Neuronal stem cell (in vitro differentiated cells): ENCODE measurements around the gene SH3TC1.

ENCODE experiments used
- DNase-seq: peaks from one replicate; pipeline ENCODE4 v3.0.0-alpha.2; 2013; ENCODE audit warnings: low spot score
- H2AFZ ChIP-seq: one replicate; pipeline ENCODE4 v1.6.1; 2013; ENCODE audit warnings: mild to moderate bottlenecking, low read length, inconsistent platforms
- H2AK5ac ChIP-seq: 2 replicates; pipeline ENCODE4 v1.6.1; 2013; ENCODE audit warnings: low read depth, mild to moderate bottlenecking, inconsistent platforms, low read length, moderate library complexity, mixed read lengths
- H2BK120ac ChIP-seq: 2 replicates; pipeline ENCODE4 v1.6.1; 2013; ENCODE audit warnings: low read depth, mild to moderate bottlenecking, inconsistent platforms, low read length, moderate library complexity, mixed read lengths
- H2BK12ac ChIP-seq: one replicate; pipeline ENCODE4 v1.6.1; 2013; ENCODE audit warnings: low read length, inconsistent platforms
- H2BK15ac ChIP-seq: 2 replicates; pipeline ENCODE4 v1.6.1; 2013; ENCODE audit warnings: mild to moderate bottlenecking, low read length, inconsistent platforms, mixed read lengths
- H2BK5ac ChIP-seq: one replicate; pipeline ENCODE4 v1.6.1; 2013; ENCODE audit warnings: inconsistent platforms, mild to moderate bottlenecking, low read length, moderate library complexity
- H3K14ac ChIP-seq: one replicate; pipeline ENCODE4 v1.6.1; 2013; ENCODE audit warnings: low read length, inconsistent platforms
- H3K18ac ChIP-seq: 2 replicates; pipeline ENCODE4 v1.6.1; 2013; ENCODE audit warnings: low read length, inconsistent platforms
- H3K23ac ChIP-seq: 2 replicates; pipeline ENCODE4 v1.6.1; 2013; ENCODE audit warnings: low read depth, mild to moderate bottlenecking, mixed read lengths, low read length, inconsistent platforms; ENCODE audit not compliant: poor library complexity
- H3K27ac ChIP-seq: replicated peaks from 3 replicates; pipeline ENCODE4 v1.5.1; 2013; ENCODE audit warnings: low read length, inconsistent platforms
- H3K27me3 ChIP-seq, 3 experiments: 2 replicates each; pipeline ENCODE4 v1.6.1; 2013; ENCODE audit warnings: low read length in 3 of 3, mild to moderate bottlenecking in 2 of 3, inconsistent platforms in 1 of 3, low read depth in 1 of 3, mixed read lengths in 1 of 3, moderate library complexity in 1 of 3; ENCODE audit not compliant: control insufficient read depth in 3 of 3, insufficient read depth in 3 of 3
- H3K36me3 ChIP-seq, 2 donors: replicated peaks in 1 of 2; 2 replicates each; pipeline ENCODE4 v1.6.1; 2013; ENCODE audit warnings: low read length in 2 of 2; ENCODE audit not compliant: control insufficient read depth in 2 of 2, insufficient read depth in 2 of 2
- H3K4ac ChIP-seq: 2 replicates; pipeline ENCODE4 v1.6.1; 2013; ENCODE audit warnings: inconsistent platforms, mild to moderate bottlenecking, low read length, moderate library complexity
- H3K4me1 ChIP-seq, 2 donors: 1 replicate in 1 of 2; 2 replicates in 1 of 2; pipeline ENCODE4 v1.6.1; 2013; ENCODE audit warnings: low read length in 2 of 2, low read depth in 1 of 2; ENCODE audit not compliant: control insufficient read depth in 2 of 2, insufficient read depth in 1 of 2
- H3K4me2 ChIP-seq: one replicate; pipeline ENCODE4 v1.6.1; 2013; ENCODE audit warnings: mild to moderate bottlenecking, low read length, inconsistent platforms; ENCODE audit not compliant: insufficient read depth, poor library complexity, severe bottlenecking
- H3K4me3 ChIP-seq, 2 donors: 2 replicates each; pipeline ENCODE4 v1.5.1; 2013; ENCODE audit warnings: low read length in 2 of 2, mild to moderate bottlenecking in 2 of 2, inconsistent platforms in 1 of 2, moderate library complexity in 1 of 2
- H3K79me1 ChIP-seq: one replicate; pipeline ENCODE4 v1.6.1; 2013; ENCODE audit warnings: low read depth, mild to moderate bottlenecking, inconsistent platforms, low read length, moderate library complexity
- H3K9ac ChIP-seq: one replicate; pipeline ENCODE4 v1.6.1; 2013; ENCODE audit warnings: mild to moderate bottlenecking, low read depth, low read length, inconsistent platforms; ENCODE audit not compliant: poor library complexity
- H3K9me3 ChIP-seq, 2 donors: replicated peaks in 1 of 2; 2 replicates each; pipeline versions ENCODE3 to v1.6.1; 2013; ENCODE audit warnings: low read length in 2 of 2, mild to moderate bottlenecking in 2 of 2, inconsistent platforms in 1 of 2, low read depth in 1 of 2, mixed read lengths in 1 of 2, moderate library complexity in 1 of 2; ENCODE audit not compliant: control insufficient read depth in 2 of 2, insufficient read depth in 1 of 2
- H4K8ac ChIP-seq: one replicate; pipeline ENCODE4 v1.6.1; 2013; ENCODE audit warnings: low read depth, mild to moderate bottlenecking, inconsistent platforms, low read length, moderate library complexity
- H4K91ac ChIP-seq: one replicate; pipeline ENCODE4 v1.6.1; 2013; ENCODE audit warnings: low read length, low read depth, mild to moderate bottlenecking, inconsistent platforms; ENCODE audit not compliant: poor library complexity
- WGBS, 2 donors: extraction: QIAGEN DNeasy Blood & Tissue Kit; methylation state at CpG; one replicate each; pipeline ENCODE4 v1.1.7; 2013; ENCODE audit warnings: missing lambda C conversion rate in 2 of 2, mixed read lengths in 1 of 2; ENCODE audit not compliant: insufficient read length in 2 of 2, insufficient replicate concordance in 1 of 2; ENCODE audit errors: extremely low coverage in 2 of 2; 5-methylcytosine and 5-hydroxymethylcytosine counted together

SH3TC1 gene

GRCh38 chr4:8157944-8158709, 41.0 kb upstream of the SH3TC1 start:
- Histone ChIP-seq H3K18ac (peak overlapping the region; percentile 89), H3K4me1 (peaks cover 6% of the 10 kb centered on the region in 2 donors), H3K14ac (peak overlapping the region; percentile 60), H3K79me1 (no peaks in the 10 kb centered on the region), H3K4ac (no peak overlapping the region), H3K9me3 (peaks cover 0 to 2% of the 10 kb centered on the region in 2 donors), H2BK5ac (peak overlapping the region; percentile 80), H4K8ac (no peak overlapping the region), H3K23ac (peak overlapping the region; percentile 57), H3K4me3 (peak overlapping the region; percentile 62 to 85), H3K27ac (no peak overlapping the region), H3K36me3 (no peaks in the 10 kb centered on the region), H3K4me2 (peak overlapping the region; percentile 100), H4K91ac (no peak overlapping the region), H2BK15ac (no peak overlapping the region), H3K27me3 (peaks cover 17 to 74% (median 38%) of the 10 kb centered on the region in 3 experiments), H2BK120ac (no peak overlapping the region), H2AK5ac (peak overlapping the region; percentile 50), H2BK12ac (peak overlapping the region; percentile 80), H3K9ac (peak overlapping the region; percentile 75), H2AFZ (peak overlapping the region; percentile 89)
- WGBS, 2 donors = no CpG with 5 or more reads among the region's 70 CpGs
- DNase-seq = peak; percentile 23

GRCh38 chr4:8158710-8159536, 40.2 kb upstream of the SH3TC1 start, which contains the start of gene ABLIM2:
Gene ABLIM2 (minus strand): TSS chr4:8158813. CDS start chr4:8158689, 124 bp downstream.
- H3K4ac ChIP-seq = no peak within 1 kb of the TSS
- no peaks in the 10 kb centered on the region for H3K79me1 ChIP-seq
- peak within 1 kb of the TSS; percentile 80 for H2BK5ac ChIP-seq
- no peaks in the 10 kb centered on the region for H3K36me3 ChIP-seq
- peak within 1 kb of the TSS; percentile 80 for H2BK12ac ChIP-seq
- peak within 1 kb of the TSS; percentile 98 for H3K14ac ChIP-seq
- peak; percentile 97 for DNase-seq
- H2AFZ ChIP-seq = peak within 1 kb of the TSS; percentile 89
- peak within 1 kb of the TSS; percentile 89 for H3K18ac ChIP-seq
- peak within 1 kb of the TSS; percentile 90 for H2BK15ac ChIP-seq
- no CpG with 5 or more reads among the region's 96 CpGs for WGBS, 2 donors
- H4K91ac ChIP-seq = no peak within 1 kb of the TSS
- peak within 1 kb of the TSS; percentile 31 for H4K8ac ChIP-seq
- H3K27ac ChIP-seq = no peak within 1 kb of the TSS
- peak within 1 kb of the TSS; percentile 62 to 85 for H3K4me3 ChIP-seq
- H3K4me1 ChIP-seq = peaks cover 6% of the 10 kb centered on the region in 2 donors
- H2BK120ac ChIP-seq = no peak within 1 kb of the TSS
- H3K27me3 ChIP-seq = peaks cover 17 to 75% (median 38%) of the 10 kb centered on the region in 3 experiments
- H3K9ac ChIP-seq = peak within 1 kb of the TSS; percentile 96
- H2AK5ac ChIP-seq = peak within 1 kb of the TSS; percentile 50
- peaks cover 0 to 2% of the 10 kb centered on the region in 2 donors for H3K9me3 ChIP-seq
- H3K23ac ChIP-seq = peak within 1 kb of the TSS; percentile 92
- peak within 1 kb of the TSS; percentile 100 for H3K4me2 ChIP-seq

- Histone ChIP-seq H4K91ac (no peak overlapping the region), H3K27me3 (peaks cover 17 to 81% (median 38%) of the 10 kb centered on the region in 3 experiments), H3K4ac (no peak overlapping the region), H3K14ac (peak overlapping the region; percentile 98), H3K9ac (peak overlapping the region; percentile 96), H2AK5ac (no peak overlapping the region), H2BK12ac (peak overlapping the region; percentile 50), H2AFZ (peak overlapping the region; percentile 89), H3K23ac (peak overlapping the region; percentile 92), H3K9me3 (peaks cover 0 to 2% of the 10 kb centered on the region in 2 donors), H3K79me1 (no peaks in the 10 kb centered on the region), H3K27ac (no peak overlapping the region), H3K4me2 (peak overlapping the region; percentile 90), H3K4me3 (peak overlapping the region; percentile 62 to 79), H2BK120ac (no peak overlapping the region), H2BK5ac (peak overlapping the region; percentile 29), H3K4me1 (peaks cover 6% of the 10 kb centered on the region in 2 donors), H4K8ac (peak overlapping the region; percentile 31), H2BK15ac (peak overlapping the region; percentile 90), H3K36me3 (no peaks in the 10 kb centered on the region), H3K18ac (peak overlapping the region; percentile 69)
- no CpG with 5 or more reads among the region's 13 CpGs for WGBS, 2 donors
- no peak for DNase-seq
These were observed 39.4 kb upstream of the SH3TC1 start for GRCh38 chr4:8159537-8160232.
